Measurements from ENCODE around the gene LIPT1.

LIPT1 gene

DNA sequence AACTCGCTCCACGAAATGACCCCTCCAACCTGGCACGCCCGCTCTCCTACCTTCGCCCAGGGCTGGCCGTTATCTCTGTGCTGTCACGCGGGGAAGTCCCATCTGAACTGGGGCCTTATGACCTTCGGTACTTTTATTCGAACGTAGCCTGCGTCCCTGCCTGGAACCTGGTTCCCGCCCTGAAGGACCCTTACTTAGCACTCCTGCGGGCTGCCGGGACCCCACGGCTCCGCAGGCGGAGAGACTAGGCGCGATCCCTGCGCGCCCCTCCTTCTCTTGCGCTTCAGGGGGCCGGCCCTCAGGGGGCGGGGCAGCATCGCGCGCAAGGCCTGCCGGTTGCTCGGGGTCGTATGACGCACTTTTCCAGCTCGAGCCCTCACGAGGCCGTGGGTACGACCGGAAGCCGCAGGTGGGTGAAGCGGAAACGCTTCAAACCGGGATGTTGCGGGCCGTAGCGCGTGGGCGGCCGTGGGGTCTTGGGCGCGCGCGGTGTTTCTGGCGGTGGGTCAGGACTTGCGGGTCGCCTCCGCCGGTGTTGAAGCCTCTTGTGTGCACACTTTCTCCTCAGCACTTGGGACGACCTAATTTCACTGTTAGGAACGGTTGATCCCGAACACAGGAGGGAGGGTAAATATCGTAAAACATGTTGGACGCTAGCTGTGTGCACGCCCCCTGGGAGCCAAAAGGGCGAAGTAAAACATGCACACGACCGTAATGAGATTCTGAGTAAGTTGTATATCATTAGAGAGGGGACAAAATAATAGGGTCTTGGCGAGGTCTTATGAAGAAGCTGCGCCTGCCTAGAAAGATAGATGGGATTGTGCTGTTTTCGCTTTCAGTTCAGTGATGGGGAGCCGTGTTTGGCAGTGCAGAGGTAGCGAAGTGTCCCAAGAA lies at the start of gene LIPT1, which contains the start of gene TSGA10:
LIPT1 (plus strand) TSS at position 325 of the 894 bp plus-strand sequence. CDS start 6,991 bp downstream, outside the sequence.
TSGA10 (minus strand) TSS at position 300 of the 894 bp plus-strand sequence. CDS start 45,503 bp downstream, outside the sequence.
- ATAC-seq, result peak; percentile 98
- TF ChIP-seq ZNF565 (CRISPR knock-in tag; conservative IDR thresholded peaks at IDR 0.05; ENCODE audit: low read depth) (no peak), TOX (CRISPR knock-in tag; IDR thresholded peaks at IDR 0.05; ENCODE audit: borderline replicate concordance) (no peak), ZFP3 (CRISPR knock-in tag; IDR thresholded peaks at IDR 0.05) (no peak), GLIS3 (CRISPR knock-in tag; IDR thresholded peaks at IDR 0.05) (no peak), SNAI2 (CRISPR knock-in tag; IDR thresholded peaks at IDR 0.05) (no peak), ZFP30 (CRISPR knock-in tag; IDR thresholded peaks at IDR 0.05) (no peak), CSDC2 (CRISPR knock-in tag; IDR thresholded peaks at IDR 0.05) (no peak)
- TF ChIP-seq, protein P1, sequence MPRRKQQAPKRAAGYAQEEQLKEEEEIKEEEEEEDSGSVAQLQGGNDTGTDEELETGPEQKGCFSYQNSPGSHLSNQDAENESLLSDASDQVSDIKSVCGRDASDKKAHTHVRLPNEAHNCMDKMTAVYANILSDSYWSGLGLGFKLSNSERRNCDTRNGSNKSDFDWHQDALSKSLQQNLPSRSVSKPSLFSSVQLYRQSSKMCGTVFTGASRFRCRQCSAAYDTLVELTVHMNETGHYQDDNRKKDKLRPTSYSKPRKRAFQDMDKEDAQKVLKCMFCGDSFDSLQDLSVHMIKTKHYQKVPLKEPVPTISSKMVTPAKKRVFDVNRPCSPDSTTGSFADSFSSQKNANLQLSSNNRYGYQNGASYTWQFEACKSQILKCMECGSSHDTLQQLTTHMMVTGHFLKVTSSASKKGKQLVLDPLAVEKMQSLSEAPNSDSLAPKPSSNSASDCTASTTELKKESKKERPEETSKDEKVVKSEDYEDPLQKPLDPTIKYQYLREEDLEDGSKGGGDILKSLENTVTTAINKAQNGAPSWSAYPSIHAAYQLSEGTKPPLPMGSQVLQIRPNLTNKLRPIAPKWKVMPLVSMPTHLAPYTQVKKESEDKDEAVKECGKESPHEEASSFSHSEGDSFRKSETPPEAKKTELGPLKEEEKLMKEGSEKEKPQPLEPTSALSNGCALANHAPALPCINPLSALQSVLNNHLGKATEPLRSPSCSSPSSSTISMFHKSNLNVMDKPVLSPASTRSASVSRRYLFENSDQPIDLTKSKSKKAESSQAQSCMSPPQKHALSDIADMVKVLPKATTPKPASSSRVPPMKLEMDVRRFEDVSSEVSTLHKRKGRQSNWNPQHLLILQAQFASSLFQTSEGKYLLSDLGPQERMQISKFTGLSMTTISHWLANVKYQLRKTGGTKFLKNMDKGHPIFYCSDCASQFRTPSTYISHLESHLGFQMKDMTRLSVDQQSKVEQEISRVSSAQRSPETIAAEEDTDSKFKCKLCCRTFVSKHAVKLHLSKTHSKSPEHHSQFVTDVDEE (CRISPR knock-in tag; IDR thresholded peaks at IDR 0.05), result no peak

DNA sequence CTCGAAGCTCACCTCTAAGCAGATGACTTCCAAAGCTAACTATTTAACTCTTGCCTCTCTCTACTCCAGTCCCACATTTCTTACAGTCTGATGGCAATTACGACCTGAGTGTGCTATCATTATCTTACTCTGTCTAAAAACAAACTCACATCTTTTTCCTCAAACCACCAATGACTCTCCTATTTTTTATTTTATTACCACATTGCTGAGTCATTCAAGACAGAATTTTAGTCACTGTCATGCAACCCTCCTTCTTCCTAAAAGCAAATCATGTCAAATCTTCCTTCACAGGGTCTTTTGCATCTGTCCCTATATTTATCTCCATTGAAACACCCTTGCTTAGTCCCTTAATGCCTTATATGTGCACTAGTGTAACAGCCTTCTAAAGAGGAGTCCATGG lies 47.9 kb upstream of the LIPT1 start:
- TF ChIP-seq ZNF70 (CRISPR knock-in tag; IDR thresholded peaks at IDR 0.05) (no peak), ISL1 (CRISPR knock-in tag; IDR thresholded peaks at IDR 0.05) (no peak), PPARA (CRISPR knock-in tag; IDR thresholded peaks at IDR 0.05; ENCODE audit: borderline replicate concordance) (no peak), TOX (CRISPR knock-in tag; IDR thresholded peaks at IDR 0.05; ENCODE audit: borderline replicate concordance) (no peak), CSDC2 (CRISPR knock-in tag; IDR thresholded peaks at IDR 0.05) (no peak)
- TF ChIP-seq, protein P1 (CRISPR knock-in tag; IDR thresholded peaks at IDR 0.05), result no peak
- TF ChIP-seq, protein P2, sequence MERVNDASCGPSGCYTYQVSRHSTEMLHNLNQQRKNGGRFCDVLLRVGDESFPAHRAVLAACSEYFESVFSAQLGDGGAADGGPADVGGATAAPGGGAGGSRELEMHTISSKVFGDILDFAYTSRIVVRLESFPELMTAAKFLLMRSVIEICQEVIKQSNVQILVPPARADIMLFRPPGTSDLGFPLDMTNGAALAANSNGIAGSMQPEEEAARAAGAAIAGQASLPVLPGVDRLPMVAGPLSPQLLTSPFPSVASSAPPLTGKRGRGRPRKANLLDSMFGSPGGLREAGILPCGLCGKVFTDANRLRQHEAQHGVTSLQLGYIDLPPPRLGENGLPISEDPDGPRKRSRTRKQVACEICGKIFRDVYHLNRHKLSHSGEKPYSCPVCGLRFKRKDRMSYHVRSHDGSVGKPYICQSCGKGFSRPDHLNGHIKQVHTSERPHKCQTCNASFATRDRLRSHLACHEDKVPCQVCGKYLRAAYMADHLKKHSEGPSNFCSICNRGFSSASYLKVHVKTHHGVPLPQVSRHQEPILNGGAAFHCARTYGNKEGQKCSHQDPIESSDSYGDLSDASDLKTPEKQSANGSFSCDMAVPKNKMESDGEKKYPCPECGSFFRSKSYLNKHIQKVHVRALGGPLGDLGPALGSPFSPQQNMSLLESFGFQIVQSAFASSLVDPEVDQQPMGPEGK (CRISPR knock-in tag; IDR thresholded peaks at IDR 0.05; ENCODE audit: borderline replicate concordance), result no peak
- TF ChIP-seq, protein P3, sequence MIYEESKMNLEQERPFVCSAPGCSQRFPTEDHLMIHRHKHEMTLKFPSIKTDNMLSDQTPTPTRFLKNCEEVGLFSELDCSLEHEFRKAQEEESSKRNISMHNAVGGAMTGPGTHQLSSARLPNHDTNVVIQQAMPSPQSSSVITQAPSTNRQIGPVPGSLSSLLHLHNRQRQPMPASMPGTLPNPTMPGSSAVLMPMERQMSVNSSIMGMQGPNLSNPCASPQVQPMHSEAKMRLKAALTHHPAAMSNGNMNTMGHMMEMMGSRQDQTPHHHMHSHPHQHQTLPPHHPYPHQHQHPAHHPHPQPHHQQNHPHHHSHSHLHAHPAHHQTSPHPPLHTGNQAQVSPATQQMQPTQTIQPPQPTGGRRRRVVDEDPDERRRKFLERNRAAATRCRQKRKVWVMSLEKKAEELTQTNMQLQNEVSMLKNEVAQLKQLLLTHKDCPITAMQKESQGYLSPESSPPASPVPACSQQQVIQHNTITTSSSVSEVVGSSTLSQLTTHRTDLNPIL (CRISPR knock-in tag; IDR thresholded peaks at IDR 0.05; ENCODE audit: low read depth), result no peak
- ATAC-seq, result no peak

DNA sequence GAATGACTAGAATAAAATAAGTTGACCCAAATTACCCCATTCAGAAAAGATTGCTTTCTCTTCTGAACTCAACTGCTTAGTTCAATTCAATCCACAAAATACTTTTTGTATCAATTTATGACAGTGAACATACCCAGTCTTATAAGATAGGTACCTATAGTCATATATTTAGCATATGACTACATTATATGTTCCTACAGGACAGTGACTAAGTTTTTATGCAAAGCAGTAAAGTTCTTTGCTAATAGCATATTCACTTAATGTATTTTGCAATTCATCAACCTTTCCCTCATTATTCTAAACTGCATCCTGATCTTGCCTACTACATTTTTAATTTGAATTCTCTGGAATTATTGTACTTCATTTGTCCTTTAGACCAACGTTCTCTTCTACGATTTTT lies 43.5 kb upstream of the LIPT1 start:
- ATAC-seq, result no peak
- no peak for TF ChIP-seq ARNTL (CRISPR knock-in tag; IDR thresholded peaks at IDR 0.05; ENCODE audit: borderline replicate concordance, low read depth)
- no peak for TF ChIP-seq RARB (CRISPR knock-in tag; IDR thresholded peaks at IDR 0.05)
- no peak for TF ChIP-seq ZNF70 (CRISPR knock-in tag; IDR thresholded peaks at IDR 0.05)
- TF ChIP-seq, protein P2 (CRISPR knock-in tag; IDR thresholded peaks at IDR 0.05; ENCODE audit: borderline replicate concordance), result no peak
- TF ChIP-seq OSR1 (CRISPR knock-in tag; IDR thresholded peaks at IDR 0.05), result no peak
- no peak for TF ChIP-seq CSDC2 (CRISPR knock-in tag; IDR thresholded peaks at IDR 0.05)
- TF ChIP-seq BACH2 (CRISPR knock-in tag; IDR thresholded peaks at IDR 0.05; ENCODE audit: borderline replicate concordance), result no peak
- TF ChIP-seq, protein P4, sequence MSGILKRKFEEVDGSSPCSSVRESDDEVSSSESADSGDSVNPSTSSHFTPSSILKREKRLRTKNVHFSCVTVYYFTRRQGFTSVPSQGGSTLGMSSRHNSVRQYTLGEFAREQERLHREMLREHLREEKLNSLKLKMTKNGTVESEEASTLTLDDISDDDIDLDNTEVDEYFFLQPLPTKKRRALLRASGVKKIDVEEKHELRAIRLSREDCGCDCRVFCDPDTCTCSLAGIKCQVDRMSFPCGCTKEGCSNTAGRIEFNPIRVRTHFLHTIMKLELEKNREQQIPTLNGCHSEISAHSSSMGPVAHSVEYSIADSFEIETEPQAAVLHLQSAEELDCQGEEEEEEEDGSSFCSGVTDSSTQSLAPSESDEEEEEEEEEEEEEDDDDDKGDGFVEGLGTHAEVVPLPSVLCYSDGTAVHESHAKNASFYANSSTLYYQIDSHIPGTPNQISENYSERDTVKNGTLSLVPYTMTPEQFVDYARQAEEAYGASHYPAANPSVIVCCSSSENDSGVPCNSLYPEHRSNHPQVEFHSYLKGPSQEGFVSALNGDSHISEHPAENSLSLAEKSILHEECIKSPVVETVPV (CRISPR knock-in tag; IDR thresholded peaks at IDR 0.05), result no peak
- TF ChIP-seq ZFP3 (CRISPR knock-in tag; IDR thresholded peaks at IDR 0.05), result no peak
- TF ChIP-seq ZNF565 (CRISPR knock-in tag; conservative IDR thresholded peaks at IDR 0.05; ENCODE audit: low read depth), result no peak
- no peak for TF ChIP-seq TCF4 (CRISPR knock-in tag; IDR thresholded peaks at IDR 0.05; ENCODE audit: borderline replicate concordance)
- no peak for TF ChIP-seq ISL1 (CRISPR knock-in tag; IDR thresholded peaks at IDR 0.05)
- TF ChIP-seq GLIS3 (CRISPR knock-in tag; IDR thresholded peaks at IDR 0.05), result no peak
- TF ChIP-seq, protein P3 (CRISPR knock-in tag; IDR thresholded peaks at IDR 0.05; ENCODE audit: low read depth), result no peak

Measured in SK-N-SH treated with all-trans-retinoic acid at 6 μM for 48 hours (cell line).